Dedifferentiated amniotic fluid mesenchymal stem cell (primary cell): ENCODE results near the gene CKS1B.

Experiments used
- DNase-seq: peaks from one replicate; pipeline ENCODE4 v3.0.0-alpha.2; 2016; ENCODE audit errors: extremely low spot score

Gene CKS1B

GRCh38 chr1:155015527-155016230 lies 41.2 kb downstream of the CKS1B start:
- no peak for DNase-seq

GRCh38 chr1:155016231-155016831 lies 41.9 kb downstream of the CKS1B start:
- DNase-seq: no peak

GRCh38 chr1:155017041-155017945 lies 42.8 kb downstream of the CKS1B start:
- peak; percentile 79 for DNase-seq

- no peak for DNase-seq
These were observed 43.5 kb downstream of the CKS1B start for GRCh38 chr1:155017946-155018316.

GRCh38 chr1:155018617-155019348 lies 44.3 kb downstream of the CKS1B start:
- DNase-seq: no peak

- DNase-seq: no peak
These were observed 45.1 kb downstream of the CKS1B start for GRCh38 chr1:155019377-155020245.

- no peak for DNase-seq
These were observed 47.9 kb downstream of the CKS1B start for GRCh38 chr1:155022136-155022926.

GRCh38 chr1:155022927-155023236 lies 48.4 kb downstream of the CKS1B start:
- DNase-seq: no peak

GRCh38 chr1:155023627-155024026 lies 49.1 kb downstream of the CKS1B start:
- no peak for DNase-seq

GRCh38 chr1:155024315-155024714 lies 49.8 kb downstream of the CKS1B start:
- no peak for DNase-seq

GRCh38 chr1:155026154-155026553 lies 51.7 kb downstream of the CKS1B start:
- no peak for DNase-seq

- no peak for DNase-seq
These were observed 52.1 kb downstream of the CKS1B start for GRCh38 chr1:155026588-155026987.
